HUDEP-2 (cell line): ENCODE data around the gene PROM2.
"Not testable (repeated sequence)": the region's sequence is repeated elsewhere in the genome, so short reads cannot be mapped to it uniquely, and the experiment has no call there.

ENCODE experiments used
- DNase-seq, 76 experiments: peaks; one replicate each; lab custom pipeline; 2025; ENCODE audit not compliant: unreplicated experiment in 76 of 76; lab: John Stamatoyannopoulos, UW

The PROM2 gene

DNA sequence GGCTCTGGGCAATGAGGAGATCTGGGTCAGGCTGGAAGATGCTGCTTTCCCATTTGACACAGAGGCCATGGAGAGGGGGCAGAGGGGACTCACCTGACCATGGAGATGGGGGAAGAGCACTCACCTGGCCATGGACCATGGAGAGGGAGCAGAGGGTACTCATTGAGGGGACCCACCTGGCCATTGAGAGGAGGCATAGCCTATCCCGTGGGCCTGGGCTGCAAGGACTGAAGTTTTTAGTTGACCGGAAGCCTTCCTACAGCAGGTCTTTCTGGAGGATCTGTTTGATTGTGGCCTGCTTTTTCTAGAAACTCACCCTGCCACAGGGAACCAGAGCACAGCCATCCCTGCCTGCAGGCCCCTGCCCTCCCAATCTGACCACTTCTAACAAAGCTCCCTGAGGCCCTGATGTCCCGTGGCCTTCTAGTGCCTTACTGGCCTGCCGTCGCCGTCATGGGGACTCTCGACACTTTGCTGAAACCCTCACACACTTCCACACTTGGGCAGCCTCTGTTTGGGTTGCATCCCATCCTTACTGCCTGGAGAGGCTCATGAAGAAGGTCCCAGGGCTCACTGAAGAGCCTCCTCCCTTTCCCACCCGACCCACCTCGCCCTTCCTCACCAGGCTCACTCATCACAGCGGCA lies 5.1 kb upstream of the PROM2 start:
- DNase-seq = no peak

DNA sequence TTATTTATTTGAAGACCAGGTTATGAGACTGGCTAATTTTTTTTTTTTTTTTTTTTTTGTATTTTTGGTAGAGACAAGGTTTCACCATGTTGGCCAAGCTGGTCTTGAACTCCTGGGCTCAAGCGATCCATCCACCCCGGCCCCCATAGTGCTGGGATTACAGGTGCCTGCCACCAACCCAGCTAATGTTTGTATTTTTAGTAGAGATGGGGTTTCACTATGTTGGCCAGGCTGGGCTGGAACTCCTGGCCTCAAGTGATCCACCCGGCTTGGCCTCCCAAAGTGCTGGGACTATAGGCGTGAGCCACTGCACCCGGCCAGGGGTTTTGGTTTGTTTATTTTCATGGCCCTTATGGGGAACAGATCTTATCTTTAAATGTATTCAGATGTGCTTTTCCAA lies 4.5 kb upstream of the PROM2 start:
- not testable (repeated sequence) for DNase-seq

DNA sequence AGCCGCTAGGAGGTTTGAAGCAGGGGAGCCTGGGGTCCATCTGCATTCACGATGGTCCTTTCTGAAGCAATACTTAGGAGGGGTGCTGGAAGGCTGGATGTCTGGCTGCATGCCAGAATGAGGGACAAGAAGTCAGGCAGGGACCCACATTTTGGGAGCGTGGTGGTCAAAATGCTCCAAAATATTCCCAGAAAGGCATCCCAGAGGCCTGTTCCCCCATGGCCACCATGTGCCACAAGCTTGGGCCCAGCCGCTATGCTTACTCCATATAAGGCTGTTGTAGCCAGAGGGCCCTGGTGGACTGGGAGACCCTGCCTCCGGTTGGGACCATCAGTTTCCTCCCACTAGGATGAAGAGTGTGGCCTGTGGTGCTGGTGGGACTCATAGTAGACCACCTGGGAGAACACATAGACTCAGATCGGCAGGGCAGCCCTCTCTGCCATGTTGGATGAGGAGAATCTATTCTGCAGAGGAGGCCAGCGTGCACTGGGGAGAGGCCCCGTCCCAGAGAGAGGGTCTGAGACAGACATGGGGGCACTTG lies 3.6 kb upstream of the PROM2 start:
- no peak for DNase-seq

DNA sequence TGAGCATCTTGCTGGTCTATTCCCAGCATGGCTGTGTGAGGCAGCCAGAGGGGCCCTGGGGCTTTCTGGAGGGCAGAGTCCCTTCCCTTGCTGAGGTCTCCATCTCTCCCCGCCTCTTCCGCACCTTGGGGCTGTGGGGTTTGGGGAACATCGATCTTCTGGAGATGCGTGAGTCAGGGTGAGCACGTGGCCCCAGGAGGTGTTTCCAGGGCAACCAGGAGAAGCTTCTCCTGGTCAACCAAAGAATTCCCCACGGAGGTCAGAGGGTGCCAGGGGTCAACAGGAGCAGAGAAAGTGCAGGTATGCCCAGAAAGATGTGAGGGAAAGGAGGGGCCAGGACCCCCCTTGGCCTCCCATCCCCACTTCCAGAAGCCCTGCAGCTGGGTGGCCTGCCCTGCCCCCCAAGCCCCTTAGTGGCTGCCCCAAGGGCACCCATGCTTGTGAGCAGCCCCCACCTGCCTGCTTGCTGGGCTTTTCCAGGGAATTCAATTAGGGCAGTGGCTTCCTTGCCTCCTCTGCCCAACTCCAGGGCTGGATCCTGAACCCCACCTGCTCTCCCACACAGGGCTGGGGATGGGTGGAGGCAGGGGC lies 2.8 kb upstream of the PROM2 start:
- no peak for DNase-seq

DNA sequence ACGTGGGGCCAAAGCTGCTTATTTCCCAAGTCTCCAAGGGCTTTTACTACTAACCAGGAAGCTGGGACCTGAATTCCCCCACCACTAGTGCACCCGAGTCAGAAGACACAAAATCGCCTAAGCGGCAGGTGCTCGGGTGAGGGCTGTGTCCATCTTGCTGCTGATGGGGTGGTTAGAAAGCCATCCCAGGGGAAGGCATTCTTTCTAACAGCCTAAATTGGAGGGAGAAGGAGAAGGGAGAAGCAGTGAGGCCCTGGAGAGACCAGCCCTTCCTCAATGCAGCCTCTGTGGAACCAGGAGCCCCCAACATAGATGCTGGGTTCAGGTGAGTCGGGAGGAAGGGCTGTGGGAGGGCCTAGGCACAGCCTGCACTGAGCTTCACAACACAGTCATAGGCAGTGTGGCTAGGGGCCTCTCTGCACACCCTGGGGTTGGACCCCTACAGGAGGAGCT lies 1.9 kb upstream of the PROM2 start:
- no peak for DNase-seq

DNA sequence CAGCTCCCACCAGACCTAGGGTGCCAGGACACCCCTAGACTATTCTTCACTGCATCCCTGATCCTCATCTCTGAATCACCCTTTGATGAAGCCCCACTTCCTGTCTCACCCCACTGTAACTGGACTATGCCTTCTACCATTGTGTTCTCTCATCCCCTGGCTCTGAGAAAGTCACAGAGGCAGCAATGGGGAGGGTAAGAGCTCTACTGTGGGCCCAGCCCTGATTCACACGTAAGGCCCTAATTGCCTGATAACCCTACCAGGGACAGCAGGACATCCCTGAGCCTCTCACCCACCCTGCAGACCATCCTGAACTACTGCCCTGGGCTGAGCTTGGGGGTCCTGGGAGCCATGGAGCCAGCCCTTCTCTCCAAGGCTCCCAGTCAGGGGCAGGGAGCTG lies 1.5 kb upstream of the PROM2 start:
- DNase-seq = no peak

DNA sequence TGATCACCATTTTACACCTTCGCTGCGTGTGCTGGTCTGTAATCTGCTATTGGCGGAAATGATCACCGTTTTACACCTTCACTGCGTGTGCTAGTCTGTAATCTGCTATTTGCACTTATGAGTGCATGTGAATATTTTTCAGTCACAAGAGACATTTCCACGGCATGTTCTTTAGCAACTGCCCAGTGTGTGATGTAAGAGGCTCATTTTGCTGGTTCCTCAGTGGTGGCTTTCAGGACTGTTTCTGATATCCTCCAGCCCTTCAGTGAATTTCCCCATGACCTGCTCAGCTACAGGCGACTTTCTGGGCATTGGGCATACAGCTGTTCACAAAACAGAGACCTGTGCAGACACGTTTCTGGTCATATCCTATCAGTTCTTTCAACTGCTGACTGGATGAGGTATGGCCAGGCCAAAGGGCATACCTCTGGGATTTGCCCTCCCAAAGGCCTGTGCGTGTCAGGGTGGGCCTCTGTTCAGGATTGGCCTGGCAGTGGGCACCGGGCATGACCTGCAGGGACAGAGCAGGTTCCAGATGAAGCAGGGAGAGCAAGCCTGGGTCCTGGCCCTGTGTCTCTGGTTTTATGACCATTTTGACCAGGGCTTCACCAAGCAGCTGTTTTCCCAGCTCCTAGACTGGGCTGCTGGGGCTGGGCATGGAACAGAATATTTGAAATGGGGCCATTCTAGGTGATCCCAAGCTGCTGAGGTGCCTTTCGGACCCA lies 521 bp upstream of the PROM2 start:
- no peak for DNase-seq

DNA sequence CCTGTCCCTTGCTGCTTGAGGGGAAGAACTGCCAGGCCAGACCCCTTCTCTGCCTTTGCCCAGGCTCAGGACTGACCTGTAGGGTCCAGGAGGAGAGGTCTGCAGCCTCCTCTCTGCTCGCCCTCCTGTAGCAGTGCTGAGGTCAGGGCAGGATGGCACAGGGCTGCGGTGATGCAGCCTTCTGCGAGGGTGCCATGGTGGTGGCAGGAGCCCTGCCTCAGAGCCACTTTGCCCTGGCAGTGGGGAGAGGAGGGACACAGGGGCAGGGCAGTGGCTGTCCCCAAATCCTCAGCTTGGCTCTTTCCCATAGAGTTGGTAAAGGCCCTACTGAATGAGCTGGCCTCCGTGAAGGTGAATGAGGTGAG lies 884 bp downstream of the PROM2 start:
- no peak for DNase-seq

DNA sequence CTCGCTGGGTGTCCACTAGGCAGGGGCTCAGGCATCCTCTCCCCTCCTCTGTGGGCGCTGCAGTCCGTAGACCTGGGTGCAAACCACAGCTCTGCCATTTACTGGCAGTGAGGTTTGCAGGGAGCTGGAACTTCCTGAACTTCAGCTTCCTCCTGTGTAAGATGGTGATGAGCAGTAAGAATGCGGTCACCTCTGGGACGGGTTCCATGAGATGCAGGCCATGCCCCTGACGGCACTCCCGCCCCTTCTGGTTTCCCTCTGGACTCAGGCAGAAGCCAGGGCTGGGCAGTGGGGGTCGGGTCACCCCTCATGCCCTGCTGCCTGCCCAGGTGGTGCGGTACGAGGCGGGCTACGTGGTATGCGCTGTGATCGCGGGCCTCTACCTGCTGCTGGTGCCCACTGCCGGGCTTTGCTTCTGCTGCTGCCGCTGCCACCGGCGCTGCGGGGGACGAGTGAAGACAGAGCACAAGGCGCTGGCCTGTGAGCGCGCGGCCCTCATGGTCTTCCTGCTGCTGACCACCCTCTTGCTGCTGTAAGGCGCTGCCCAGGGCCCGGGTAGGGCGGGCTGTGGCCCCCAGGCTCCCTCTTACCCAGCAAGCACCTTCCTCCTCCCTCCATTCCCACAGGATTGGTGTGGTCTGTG lies 1.5 kb downstream of the PROM2 start:
- no peak for DNase-seq

DNA sequence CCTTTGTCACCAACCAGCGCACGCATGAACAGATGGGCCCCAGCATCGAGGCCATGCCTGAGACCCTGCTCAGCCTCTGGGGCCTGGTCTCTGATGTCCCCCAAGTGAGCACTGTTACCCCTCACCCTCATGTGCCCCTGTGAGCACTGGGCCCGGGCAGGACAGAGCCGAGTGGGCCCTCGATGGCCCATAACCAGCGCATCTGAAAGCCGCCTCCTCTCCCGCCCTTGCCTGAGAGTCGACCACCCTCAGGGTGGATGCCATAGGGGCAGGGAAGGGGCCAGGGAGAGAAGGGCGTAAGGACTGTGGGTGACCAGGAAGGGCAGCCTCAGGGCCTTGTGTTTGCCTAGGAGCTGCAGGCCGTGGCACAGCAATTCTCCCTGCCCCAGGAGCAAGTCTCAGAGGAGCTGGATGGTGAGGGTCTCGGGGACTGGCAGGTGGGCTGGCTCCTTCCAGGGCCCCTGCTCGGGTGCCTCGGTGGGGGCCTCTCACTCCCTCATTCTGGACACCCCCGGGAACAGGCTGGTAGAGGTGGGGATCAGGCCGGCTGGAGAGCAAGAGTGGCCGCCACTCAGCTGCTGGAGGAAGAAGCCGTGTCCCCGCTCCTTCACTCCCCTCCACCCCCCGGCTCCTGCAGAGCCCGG lies 2.1 kb downstream of the PROM2 start:
- DNase-seq = no peak

DNA sequence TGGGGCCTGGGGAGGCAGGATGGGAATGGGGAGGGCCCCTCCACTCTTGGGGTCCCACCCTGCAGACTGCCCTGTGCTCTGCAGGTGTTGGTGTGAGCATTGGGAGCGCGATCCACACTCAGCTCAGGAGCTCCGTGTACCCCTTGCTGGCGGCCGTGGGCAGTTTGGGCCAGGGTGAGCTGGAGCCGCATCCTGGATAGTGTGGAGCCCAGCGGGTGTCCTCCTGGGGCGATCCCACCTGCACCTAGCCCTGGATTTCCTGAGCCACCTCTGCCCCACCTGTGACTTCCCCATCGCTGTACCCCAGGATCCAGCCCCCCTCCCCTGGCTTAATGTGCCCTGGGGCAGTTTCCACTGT lies 2.6 kb downstream of the PROM2 start:
- DNase-seq = no peak

DNA sequence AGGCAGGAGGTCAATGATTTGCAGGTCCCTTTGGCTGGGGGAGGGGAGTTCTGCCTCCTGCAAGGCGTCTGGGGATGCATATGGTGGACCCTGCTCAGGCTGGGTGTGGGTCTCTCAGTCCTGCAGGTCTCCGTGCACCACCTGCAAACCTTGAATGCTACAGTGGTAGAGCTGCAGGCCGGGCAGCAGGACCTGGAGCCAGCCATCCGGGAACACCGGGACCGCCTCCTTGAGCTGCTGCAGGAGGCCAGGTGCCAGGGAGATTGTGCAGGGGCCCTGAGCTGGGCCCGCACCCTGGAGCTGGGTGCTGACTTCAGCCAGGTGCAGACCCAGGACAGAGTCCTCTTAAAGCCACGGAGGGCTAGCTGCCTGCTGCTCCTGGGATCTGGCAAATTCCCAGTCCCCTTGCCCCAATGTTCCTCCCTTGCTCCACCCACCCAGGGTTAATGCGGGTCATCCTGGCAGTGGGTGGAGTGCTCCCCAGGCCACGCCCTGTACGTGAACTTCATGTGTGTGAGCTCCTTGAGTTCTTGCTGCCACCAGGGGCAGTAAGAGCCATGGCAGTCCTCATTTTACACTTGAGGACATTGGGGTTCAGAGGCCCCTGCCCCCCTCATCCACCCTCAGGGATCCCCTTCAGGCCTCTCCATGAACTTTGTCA lies 3.1 kb downstream of the PROM2 start:
- DNase-seq = peak in 35 of 76 experiments; percentile 2 to 52 (median 15)

DNA sequence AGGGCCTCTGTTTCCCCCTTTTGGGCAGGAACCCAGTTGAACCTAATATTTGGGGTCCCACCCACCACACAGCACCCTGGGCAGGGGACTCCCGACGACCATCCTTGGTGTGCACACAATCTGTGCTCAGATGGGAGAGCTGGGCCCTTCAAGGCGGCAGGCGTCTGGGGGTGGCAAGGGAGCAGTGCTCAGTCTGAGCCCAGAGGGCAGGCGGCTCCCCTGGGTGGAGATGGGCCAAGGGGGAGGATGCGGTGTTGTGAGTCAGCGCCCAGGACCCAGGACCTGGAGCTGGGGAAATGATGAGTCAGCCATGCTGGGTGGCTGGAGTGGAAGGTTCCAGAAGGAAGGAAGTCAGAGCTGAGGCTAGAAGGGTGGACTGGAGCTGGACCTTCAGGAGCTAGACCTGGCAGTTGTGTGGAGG lies 3.8 kb downstream of the PROM2 start:
- DNase-seq = peak in 3 of 76 experiments; percentile 1 to 19 (median 9)

DNA sequence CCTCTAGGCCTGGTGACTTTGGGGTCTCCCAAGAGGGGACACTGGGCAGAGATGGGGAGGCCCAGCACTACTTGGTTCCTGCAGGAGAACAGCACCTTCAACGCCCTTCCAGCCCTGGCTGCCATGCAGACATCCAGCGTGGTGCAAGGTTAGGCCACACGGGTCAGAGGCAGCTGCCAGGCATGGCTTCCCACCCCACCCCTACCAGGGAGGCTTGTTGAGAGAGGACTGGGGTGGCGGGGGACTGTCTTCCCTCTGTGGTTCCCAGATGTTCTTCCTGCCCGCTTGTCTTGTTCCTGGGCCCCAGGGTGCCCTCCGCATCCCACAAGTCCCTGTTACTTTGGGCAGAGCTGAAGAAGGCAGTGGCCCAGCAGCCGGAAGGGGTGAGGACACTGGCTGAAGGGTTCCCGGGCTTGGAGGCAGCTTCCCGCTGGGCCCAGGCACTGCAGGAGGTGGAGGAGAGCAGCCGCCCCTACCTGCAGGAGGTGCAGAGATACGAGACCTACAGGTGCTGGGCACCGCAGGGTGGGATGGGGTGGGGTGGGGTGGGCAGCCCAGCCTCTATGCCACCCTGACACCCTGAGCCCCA lies 4.5 kb downstream of the PROM2 start:
- DNase-seq = no peak

DNA sequence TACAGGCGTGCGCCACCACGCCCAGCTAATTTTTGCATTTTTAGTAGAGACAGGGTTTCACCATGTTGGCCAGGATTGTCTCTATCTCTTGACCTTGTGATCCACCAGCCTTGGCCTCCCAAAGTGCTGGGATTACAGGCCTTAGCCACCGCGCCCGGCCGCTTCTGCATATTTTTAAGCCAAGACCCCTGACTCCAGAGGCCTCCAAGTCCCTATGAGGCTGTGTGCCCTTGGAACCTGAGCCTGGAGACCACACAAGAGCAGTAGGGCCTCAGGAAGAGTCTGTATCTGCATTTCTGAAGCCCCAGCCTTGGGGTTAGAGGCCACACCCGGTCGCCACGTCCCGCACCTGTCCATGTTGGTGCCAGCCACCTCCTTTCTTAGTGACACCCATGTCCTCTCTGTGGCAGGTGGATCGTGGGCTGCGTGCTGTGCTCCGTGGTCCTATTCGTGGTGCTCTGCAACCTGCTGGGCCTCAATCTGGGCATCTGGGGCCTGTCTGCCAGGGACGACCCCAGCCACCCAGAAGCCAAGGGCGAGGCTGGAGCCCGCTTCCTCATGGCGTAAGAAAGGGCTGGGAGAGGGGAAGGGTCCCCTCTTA lies 5.3 kb downstream of the PROM2 start:
- DNase-seq = no peak

DNA sequence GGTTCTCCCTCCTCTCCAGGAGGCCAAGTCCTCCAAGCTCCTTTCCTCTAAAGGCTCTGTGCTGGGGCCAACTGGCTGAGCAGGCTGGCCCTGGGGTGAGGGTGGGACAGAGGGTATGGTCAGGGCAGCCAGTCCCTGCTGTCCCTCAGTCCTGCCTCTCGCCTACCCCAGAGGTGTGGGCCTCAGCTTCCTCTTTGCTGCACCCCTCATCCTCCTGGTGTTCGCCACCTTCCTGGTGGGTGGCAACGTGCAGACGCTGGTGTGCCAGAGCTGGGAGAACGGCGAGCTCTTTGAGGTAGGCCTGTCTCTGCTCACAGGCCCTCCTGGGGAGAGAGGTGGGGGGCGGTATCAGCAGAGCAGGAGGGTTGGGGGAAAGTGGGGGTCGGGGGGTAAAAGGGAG lies 6.8 kb downstream of the PROM2 start:
- DNase-seq = no peak

DNA sequence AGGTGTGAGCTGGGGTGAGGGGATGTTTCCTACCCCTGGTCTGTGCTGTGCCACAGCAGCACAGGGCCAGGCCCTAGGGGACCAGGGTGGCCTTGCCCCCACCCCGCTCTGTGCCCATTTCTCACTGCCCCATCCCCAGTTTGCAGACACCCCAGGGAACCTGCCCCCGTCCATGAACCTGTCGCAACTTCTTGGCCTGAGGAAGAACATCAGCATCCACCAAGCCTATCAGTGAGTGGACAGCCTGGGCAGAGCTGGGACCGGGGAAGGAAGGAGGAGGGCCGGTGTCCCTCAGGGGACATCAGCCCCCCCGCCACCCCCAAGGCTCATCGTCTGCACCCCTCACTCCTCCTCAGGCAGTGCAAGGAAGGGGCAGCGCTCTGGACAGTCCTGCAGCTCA lies 7.5 kb downstream of the PROM2 start:
- no peak for DNase-seq

DNA sequence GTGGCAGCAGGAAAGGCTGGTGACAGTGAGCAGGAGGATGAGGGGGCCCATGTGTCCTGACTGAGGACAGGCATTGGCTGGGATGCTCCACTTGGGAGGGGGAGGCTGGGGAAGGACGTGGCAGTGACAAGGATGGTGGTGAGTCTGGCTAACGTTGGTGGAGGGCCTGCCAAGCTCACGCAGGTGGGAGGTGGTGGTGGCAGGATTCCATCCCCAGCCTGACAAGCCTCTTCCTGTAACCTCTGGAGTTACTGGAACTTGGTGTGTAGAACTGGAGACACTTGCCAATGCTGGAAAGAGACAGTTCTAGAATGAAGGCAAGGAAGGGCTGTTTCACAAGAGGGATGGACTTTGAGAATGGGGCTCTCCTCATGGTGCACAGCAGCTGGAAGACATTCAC lies 8.2 kb downstream of the PROM2 start:
- no peak for DNase-seq

DNA sequence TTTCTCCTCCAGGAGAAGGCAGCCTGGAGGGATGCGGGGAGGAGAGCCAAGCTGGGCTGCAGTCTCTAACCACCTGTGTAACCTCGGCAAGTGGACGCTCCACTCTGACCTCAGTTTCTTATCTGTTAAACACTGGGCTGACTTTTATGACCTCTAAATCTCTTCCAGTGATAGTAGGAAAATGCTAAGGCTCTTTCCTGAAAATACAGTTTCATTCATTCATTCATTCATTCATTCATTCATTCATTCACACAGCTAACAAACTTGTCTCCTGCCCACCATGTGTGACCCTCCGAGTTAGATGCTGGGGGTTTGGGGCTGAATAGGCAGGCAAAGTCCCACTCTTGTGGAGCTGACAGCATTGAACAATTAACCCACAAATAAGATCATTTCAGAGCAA lies 9.3 kb downstream of the PROM2 start:
- no peak for DNase-seq
